ENCODE data around the gene SLC38A6. TPM values are rescaled to one million over a fixed set of nuclear protein-coding genes. Genes with fewer than 3 reads are reported as not detected.

SLC38A6 gene
- total RNA-seq, 2 experiments from 2014 or later = 5.9 to 8.2 TPM

DNA sequence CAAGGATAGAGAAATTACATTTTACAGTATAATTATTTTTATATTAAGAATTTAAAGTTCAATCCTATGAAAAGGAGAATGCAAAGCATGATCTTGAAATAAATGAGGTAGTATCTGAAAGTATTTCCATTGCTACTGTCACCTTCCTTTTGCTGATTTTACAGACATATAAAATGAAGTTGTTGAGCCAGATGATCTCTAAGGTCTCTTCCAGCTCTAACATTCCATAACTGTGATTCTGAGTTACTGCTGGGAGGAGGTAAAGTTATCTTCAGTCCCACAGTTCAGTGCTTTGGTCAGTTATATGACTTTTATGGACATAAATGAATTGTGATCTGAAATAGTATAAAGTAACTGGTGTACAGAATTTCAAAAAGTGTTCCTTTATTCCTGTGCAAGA is 52.8 kb downstream of the SLC38A6 start:
- ChIA-PET CTCF (interaction anchor here (0.8 to 1.6 kb wide), 3 partner anchors 13 to 401 kb away, joined by 3 to 8 read pairs (median 3); no protein-coding TSS in a partner anchor), POLR2A (no interaction called here)
- Mint-ChIP-seq H3K27ac (no peak overlapping the region), H3K9me3 (ENCODE audit: insufficient read depth) (no peaks in the 10 kb centered on the region), H3K27me3 (ENCODE audit: low read depth) (no peaks in the 10 kb centered on the region), H3K4me1 (ENCODE audit: low read depth) (peaks cover 7% of the 10 kb centered on the region), H3K36me3 (ENCODE audit: low read depth) (no peaks in the 10 kb centered on the region), H3K4me3 (no peak overlapping the region)
- ATAC-seq (no peak), DNase-seq (no peak)

DNA sequence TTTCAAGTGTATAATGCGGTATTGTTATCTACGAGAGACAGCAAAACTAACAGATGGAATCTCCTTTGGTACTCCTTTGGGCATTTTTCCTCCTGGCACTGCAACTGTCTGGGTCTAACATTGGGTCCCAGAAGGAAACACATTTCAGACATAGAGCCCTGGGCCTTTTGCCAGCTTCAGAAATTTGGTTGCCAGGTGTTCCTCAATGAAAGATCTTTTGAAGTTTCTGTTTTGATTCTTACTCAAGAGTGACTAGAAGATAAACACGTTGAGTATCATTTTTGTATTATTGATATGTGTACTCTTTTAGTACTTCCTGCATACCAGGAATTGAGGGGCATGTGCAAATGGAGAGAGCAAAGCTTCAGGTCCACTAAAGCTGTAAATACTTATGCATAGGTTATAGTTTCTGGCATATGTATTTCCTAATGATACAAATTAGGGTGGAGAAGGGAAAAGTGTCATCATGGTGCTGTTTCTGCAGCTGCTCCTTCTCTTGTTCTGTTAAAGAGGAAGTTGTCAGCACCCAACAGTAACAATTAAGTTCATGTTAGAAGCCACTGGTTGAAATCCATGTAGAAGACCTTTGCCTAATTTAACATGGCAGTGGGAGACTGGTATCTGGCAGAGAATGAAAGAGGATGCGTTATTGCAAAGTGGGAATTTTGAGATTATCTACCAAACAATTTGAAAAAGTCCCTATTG is 53.5 kb downstream of the SLC38A6 start:
- no peak for ATAC-seq
- H3K36me3 Mint-ChIP-seq (ENCODE audit: low read depth) = no peaks in the 10 kb centered on the region
- DNase-seq = no peak
- no peak overlapping the region for H3K27ac Mint-ChIP-seq
- ChIA-PET CTCF (interaction anchor here (0.8 to 1.6 kb wide), 4 partner anchors 13 to 410 kb away, joined by 3 to 8 read pairs (median 4); no protein-coding TSS in a partner anchor), POLR2A (no interaction called here)
- no peaks in the 10 kb centered on the region for H3K9me3 Mint-ChIP-seq (ENCODE audit: insufficient read depth)
- H3K4me1 Mint-ChIP-seq (ENCODE audit: low read depth) = peaks cover 7% of the 10 kb centered on the region
- H3K27me3 Mint-ChIP-seq (ENCODE audit: low read depth) = no peaks in the 10 kb centered on the region
- no peak overlapping the region for H3K4me3 Mint-ChIP-seq

DNA sequence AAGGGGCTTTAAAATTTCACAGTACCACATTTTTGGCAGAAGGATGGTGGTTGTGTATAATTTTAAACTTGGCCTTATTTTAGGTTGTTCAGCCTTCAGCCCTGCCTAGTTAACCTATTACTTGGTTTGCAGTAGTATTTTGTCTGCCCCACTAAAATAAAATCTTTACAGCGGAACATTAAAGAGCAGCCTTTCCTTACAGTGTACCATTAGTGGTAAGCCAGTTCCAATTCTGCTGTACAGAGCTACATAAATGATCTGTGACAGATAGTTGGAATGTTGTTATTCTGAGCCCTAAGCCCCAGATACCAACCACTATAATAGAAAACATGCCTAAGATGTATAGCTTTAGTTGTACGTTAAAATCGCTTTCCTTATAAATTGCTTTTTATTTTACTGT is 56.2 kb downstream of the SLC38A6 start:
- H3K4me1 Mint-ChIP-seq (ENCODE audit: low read depth) = peaks cover 7% of the 10 kb centered on the region
- H3K9me3 Mint-ChIP-seq (ENCODE audit: insufficient read depth) = no peaks in the 10 kb centered on the region
- ChIA-PET POLR2A (no interaction called here), CTCF (no interaction called here)
- no peak for ATAC-seq
- H3K27ac Mint-ChIP-seq = no peak overlapping the region
- H3K36me3 Mint-ChIP-seq (ENCODE audit: low read depth) = no peaks in the 10 kb centered on the region
- no peak overlapping the region for H3K4me3 Mint-ChIP-seq
- H3K27me3 Mint-ChIP-seq (ENCODE audit: low read depth) = no peaks in the 10 kb centered on the region
- no peak for DNase-seq

DNA sequence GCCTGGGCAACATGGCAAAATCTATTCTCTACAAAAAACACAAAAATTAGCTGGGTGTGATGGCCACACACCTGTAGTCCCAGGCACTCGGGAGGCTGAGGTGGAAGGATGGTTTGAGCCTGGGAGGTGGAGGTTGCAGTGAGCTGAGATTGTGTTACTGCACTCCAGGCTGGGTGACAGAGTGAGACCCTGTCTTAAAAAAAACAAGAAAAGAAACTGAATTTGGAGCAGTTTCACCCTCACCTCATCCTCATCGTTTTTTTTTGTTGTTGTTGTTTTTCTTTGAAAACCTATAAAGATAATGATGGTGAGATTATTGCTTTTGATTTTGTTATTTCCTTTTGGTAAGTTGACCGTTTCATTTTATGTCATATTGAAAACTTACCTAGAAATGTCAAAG is 60.7 kb downstream of the SLC38A6 start:
- DNase-seq = no peak
- Mint-ChIP-seq H3K27ac (no peak overlapping the region), H3K4me1 (ENCODE audit: low read depth) (no peaks in the 10 kb centered on the region), H3K9me3 (ENCODE audit: insufficient read depth) (no peaks in the 10 kb centered on the region), H3K27me3 (ENCODE audit: low read depth) (no peaks in the 10 kb centered on the region), H3K4me3 (no peak overlapping the region), H3K36me3 (ENCODE audit: low read depth) (no peaks in the 10 kb centered on the region)
- CTCF ChIA-PET = interaction anchor here (1.5 kb wide), 1 partner anchor 16 kb away, joined by 5 read pairs; no protein-coding TSS in a partner anchor
- no peak for ATAC-seq
- POLR2A ChIA-PET = no interaction called here

DNA sequence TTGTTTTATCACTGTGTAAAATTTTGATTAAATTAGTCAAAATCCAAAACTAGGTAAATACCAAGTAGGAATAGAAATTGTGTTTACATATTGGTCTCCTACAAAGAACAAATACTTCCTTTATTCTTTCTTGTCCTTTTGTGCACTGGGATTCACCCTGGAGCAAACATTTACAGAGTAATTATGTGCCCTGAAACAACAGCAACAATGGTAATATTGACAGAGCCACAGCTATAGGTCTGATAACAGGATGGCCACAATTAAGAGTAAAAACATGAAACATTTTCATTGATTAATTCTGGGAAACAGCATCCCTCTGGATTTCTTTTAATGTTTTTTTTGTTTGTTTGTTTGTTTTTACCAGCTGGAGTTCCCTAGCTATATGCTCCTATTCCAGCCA is 61.2 kb downstream of the SLC38A6 start:
- ATAC-seq (no peak), DNase-seq (no peak)
- no peak overlapping the region for H3K27ac Mint-ChIP-seq
- H3K4me1 Mint-ChIP-seq (ENCODE audit: low read depth) = no peaks in the 10 kb centered on the region
- H3K9me3 Mint-ChIP-seq (ENCODE audit: insufficient read depth) = no peaks in the 10 kb centered on the region
- H3K4me3 Mint-ChIP-seq = no peak overlapping the region
- H3K36me3 Mint-ChIP-seq (ENCODE audit: low read depth) = no peaks in the 10 kb centered on the region
- H3K27me3 Mint-ChIP-seq (ENCODE audit: low read depth) = no peaks in the 10 kb centered on the region
- ChIA-PET CTCF (interaction anchor here (1.5 kb wide), 1 partner anchor 17 kb away, joined by 5 read pairs; no protein-coding TSS in a partner anchor), POLR2A (no interaction called here)

DNA sequence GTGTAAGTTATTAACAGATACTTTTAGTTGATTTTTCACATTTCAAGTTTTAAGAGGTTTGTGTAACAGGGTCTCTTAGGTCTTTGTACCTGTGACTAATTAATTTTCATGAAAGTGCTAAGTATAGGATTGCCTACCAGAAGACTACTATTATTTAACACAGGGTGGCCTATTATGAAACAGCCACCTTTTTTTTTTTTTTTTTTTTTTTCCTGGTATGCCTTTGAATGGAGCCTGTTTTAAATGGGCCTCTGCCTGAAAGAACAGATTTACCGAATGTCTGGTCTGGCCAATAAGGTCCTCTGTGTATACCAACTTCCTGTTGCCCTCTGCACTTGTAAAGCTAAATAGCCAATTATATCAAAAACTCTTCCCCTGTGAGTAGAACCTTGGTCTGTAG is 62.5 kb downstream of the SLC38A6 start:
- Mint-ChIP-seq H3K27me3 (ENCODE audit: low read depth) (no peaks in the 10 kb centered on the region), H3K9me3 (ENCODE audit: insufficient read depth) (no peaks in the 10 kb centered on the region), H3K4me1 (ENCODE audit: low read depth) (no peaks in the 10 kb centered on the region), H3K4me3 (no peak overlapping the region), H3K36me3 (ENCODE audit: low read depth) (no peaks in the 10 kb centered on the region), H3K27ac (no peak overlapping the region)
- POLR2A ChIA-PET = no interaction called here
- CTCF ChIA-PET = interaction anchor here (1.4 kb wide), 1 partner anchor 418 kb away, joined by 6 read pairs; no protein-coding TSS in a partner anchor
- no peak for ATAC-seq
- no peak for DNase-seq

DNA sequence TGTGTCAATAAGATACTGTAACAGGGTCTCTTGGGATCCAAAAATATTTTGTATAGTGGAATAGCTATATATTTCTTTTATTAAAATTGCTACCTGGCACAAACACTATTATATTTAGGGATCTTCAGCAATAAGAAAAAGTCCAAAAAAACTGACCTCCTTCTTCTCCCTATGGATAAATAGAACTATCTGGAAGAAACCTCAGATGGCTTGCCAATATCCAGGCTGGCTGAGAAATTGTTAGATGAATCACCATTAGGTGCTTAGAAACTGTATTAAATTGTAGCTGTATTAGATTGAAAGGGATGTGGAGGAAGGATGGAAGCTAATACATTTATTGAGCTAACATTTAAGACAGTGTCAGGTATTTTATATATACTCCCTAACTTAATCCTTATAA is 66.0 kb downstream of the SLC38A6 start:
- CTCF ChIA-PET = no interaction called here
- no peaks in the 10 kb centered on the region for H3K4me1 Mint-ChIP-seq (ENCODE audit: low read depth)

DNA sequence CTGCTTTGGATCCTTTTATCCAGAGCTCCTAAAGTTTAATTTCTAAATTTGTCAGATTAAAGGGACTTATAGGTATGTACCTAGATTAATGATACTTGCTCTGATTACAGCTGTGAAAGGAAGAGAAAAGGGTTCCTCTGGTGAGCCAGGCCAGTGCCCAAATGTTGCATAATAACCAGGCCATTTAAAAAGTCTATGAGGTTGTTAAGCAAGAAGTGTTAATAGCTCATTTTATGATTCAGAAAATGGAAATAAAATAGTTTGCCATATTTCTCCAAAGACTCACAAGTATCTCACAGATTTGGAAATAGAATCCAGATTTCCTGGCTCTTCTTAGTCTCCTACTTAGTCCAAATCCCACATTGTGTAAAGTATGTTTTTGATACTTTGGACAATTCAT is 67.6 kb downstream of the SLC38A6 start:
- no peak for DNase-seq
- Mint-ChIP-seq H3K27ac (no peak overlapping the region), H3K27me3 (ENCODE audit: low read depth) (no peaks in the 10 kb centered on the region), H3K4me1 (ENCODE audit: low read depth) (no peaks in the 10 kb centered on the region), H3K4me3 (no peak overlapping the region), H3K9me3 (ENCODE audit: insufficient read depth) (no peaks in the 10 kb centered on the region), H3K36me3 (ENCODE audit: low read depth) (peaks cover 3% of the 10 kb centered on the region)
- POLR2A ChIA-PET = interaction anchor here (0.6 kb wide), 1 partner anchor 848 kb away, joined by 3 read pairs; no protein-coding TSS in a partner anchor
- ATAC-seq = no peak
- CTCF ChIA-PET = interaction anchor here (0.9 kb wide), 1 partner anchor 23 kb away, joined by 3 read pairs; no protein-coding TSS in a partner anchor

More for the DNA sequence above, 66.0 kb downstream of the SLC38A6 start:
- no peaks in the 10 kb centered on the region for H3K36me3 Mint-ChIP-seq (ENCODE audit: low read depth)
- no peak overlapping the region for H3K4me3 Mint-ChIP-seq
- no peaks in the 10 kb centered on the region for H3K27me3 Mint-ChIP-seq (ENCODE audit: low read depth)
- ATAC-seq (no peak), DNase-seq (no peak)
- POLR2A ChIA-PET = no interaction called here
- no peaks in the 10 kb centered on the region for H3K9me3 Mint-ChIP-seq (ENCODE audit: insufficient read depth)
- H3K27ac Mint-ChIP-seq = no peak overlapping the region

DNA sequence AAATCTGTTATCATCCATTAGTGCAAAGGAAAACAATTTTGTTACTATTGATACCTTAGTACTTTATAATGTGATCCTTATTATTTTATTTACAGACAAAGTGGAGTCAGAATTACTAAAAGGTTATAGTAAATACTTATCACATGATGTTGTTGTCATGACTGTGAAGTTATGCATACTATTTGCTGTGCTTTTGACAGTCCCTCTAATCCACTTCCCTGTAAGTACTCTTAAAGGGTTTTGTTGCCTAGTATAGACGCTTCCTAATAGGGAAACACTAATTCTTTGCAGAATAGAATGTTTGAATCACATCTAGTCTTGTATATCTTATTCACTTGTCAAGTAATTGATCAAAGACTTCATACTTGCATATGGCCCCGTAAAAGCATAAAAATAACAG is 69.4 kb downstream of the SLC38A6 start:
- no peak for ATAC-seq
- Mint-ChIP-seq H3K27me3 (ENCODE audit: low read depth) (no peaks in the 10 kb centered on the region), H3K27ac (no peak overlapping the region), H3K4me1 (ENCODE audit: low read depth) (no peaks in the 10 kb centered on the region), H3K4me3 (no peak overlapping the region), H3K36me3 (ENCODE audit: low read depth) (peaks cover 5% of the 10 kb centered on the region), H3K9me3 (ENCODE audit: insufficient read depth) (no peaks in the 10 kb centered on the region)
- DNase-seq = no peak
- CTCF ChIA-PET = no interaction called here
- POLR2A ChIA-PET = no interaction called here

DNA sequence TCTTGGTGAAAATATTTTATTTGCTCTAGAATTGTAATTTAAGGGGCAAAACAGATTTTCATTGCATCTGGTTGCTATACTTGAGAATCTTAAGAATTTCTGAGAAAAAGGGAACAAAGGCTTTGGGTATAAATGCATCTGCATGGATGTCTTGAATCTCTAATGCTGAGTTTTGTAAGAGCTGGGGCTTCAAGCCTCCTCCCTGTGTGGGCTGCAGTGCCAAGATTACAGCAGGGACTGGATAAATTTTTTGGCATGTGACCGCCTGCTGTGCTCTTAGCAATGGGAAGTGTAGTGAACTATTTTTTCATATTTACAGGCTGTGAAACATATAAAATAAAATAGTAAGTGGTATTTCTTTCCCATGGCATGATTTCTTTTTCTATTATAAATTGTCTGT is 70.0 kb downstream of the SLC38A6 start:
- no peak overlapping the region for H3K27ac Mint-ChIP-seq
- no peak overlapping the region for H3K4me3 Mint-ChIP-seq
- POLR2A ChIA-PET = no interaction called here
- H3K27me3 Mint-ChIP-seq (ENCODE audit: low read depth) = no peaks in the 10 kb centered on the region
- CTCF ChIA-PET = no interaction called here
- no peaks in the 10 kb centered on the region for H3K9me3 Mint-ChIP-seq (ENCODE audit: insufficient read depth)
- DNase-seq (no peak), ATAC-seq (no peak)
- no peaks in the 10 kb centered on the region for H3K4me1 Mint-ChIP-seq (ENCODE audit: low read depth)
- peaks cover 5% of the 10 kb centered on the region for H3K36me3 Mint-ChIP-seq (ENCODE audit: low read depth)

DNA sequence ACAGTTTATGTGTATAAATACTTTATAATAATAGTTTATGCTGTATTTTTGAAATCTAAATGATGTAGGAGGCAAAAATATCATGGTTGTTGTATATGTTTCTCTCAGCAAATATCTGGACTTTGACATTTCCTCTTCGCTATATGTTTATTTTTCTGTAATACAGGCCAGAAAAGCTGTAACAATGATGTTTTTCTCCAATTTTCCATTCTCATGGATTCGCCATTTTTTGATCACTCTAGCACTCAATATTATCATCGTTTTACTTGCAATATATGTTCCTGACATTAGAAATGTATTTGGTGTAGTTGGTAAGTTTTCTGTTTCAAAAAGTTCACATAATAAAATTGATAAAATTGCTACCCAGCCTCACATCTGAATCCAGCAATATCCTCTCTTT is 70.6 kb downstream of the SLC38A6 start:
- peaks cover 5% of the 10 kb centered on the region for H3K36me3 Mint-ChIP-seq (ENCODE audit: low read depth)
- H3K4me1 Mint-ChIP-seq (ENCODE audit: low read depth) = no peaks in the 10 kb centered on the region
- H3K9me3 Mint-ChIP-seq (ENCODE audit: insufficient read depth) = no peaks in the 10 kb centered on the region
- ATAC-seq (no peak), DNase-seq (no peak)
- CTCF ChIA-PET = no interaction called here
- H3K27me3 Mint-ChIP-seq (ENCODE audit: low read depth) = no peaks in the 10 kb centered on the region
- POLR2A ChIA-PET = no interaction called here
- H3K4me3 Mint-ChIP-seq = no peak overlapping the region
- H3K27ac Mint-ChIP-seq = no peak overlapping the region

DNA sequence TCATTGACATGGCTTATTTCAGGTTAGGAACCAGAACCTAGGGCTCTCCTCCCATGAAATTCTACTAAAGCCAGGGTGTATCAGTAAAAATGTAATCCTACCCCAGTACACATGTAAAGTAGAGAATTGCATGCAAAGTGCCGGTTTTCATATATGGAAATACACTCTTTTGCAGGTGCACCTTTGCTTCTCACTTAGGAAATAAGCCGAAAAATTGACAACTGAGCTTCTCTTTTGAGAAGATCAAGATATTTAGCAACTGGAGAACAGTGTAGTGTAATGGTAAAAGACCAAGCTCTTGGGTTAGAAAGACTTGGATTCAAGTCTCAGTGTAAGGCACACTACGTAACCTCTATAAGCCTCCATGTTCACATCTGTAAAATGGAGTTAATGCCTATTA is 82.4 kb downstream of the SLC38A6 start:
- ATAC-seq = no peak
- no peak overlapping the region for H3K27ac Mint-ChIP-seq
- no peak for DNase-seq
- H3K27me3 Mint-ChIP-seq (ENCODE audit: low read depth) = no peaks in the 10 kb centered on the region
- POLR2A ChIA-PET = no interaction called here
- CTCF ChIA-PET = no interaction called here
- H3K36me3 Mint-ChIP-seq (ENCODE audit: low read depth) = no peaks in the 10 kb centered on the region
- no peaks in the 10 kb centered on the region for H3K4me1 Mint-ChIP-seq (ENCODE audit: low read depth)
- H3K9me3 Mint-ChIP-seq (ENCODE audit: insufficient read depth) = no peaks in the 10 kb centered on the region
- no peak overlapping the region for H3K4me3 Mint-ChIP-seq

DNA sequence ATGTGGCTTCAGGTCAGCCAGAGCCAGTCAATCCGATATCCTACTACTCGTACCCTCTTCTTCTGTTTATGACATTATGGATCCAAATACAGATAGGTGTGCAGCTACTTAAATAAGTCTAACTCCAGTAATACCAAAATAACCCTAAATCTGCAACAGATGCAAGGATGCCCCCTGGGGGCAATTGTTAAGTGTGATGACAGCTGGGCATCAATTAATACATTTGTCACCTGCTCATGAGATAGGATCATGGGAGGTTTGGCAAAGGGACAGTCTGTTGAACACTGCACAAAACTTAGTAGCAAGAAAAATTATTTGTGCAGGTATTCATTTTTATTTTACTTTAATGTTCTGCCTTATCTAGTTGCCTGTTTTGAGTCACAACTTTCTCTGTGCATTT is 83.2 kb downstream of the SLC38A6 start:
- CTCF ChIA-PET = interaction anchor here (0.6 to 1.2 kb wide), 2 partner anchors 38 to 1263 kb away, joined by 3 read pairs; no protein-coding TSS in a partner anchor
- no peak for DNase-seq

More for the DNA sequence above, 83.2 kb downstream of the SLC38A6 start:
- H3K27me3 Mint-ChIP-seq (ENCODE audit: low read depth) = no peaks in the 10 kb centered on the region
- no peaks in the 10 kb centered on the region for H3K4me1 Mint-ChIP-seq (ENCODE audit: low read depth)
- no peaks in the 10 kb centered on the region for H3K9me3 Mint-ChIP-seq (ENCODE audit: insufficient read depth)
- no peaks in the 10 kb centered on the region for H3K36me3 Mint-ChIP-seq (ENCODE audit: low read depth)
- no peak for ATAC-seq
- H3K27ac Mint-ChIP-seq = no peak overlapping the region
- H3K4me3 Mint-ChIP-seq = no peak overlapping the region
- POLR2A ChIA-PET = no interaction called here
